Middle frontal gyrus (tissue), 1 donor: ENCODE data around the gene ACSBG1.
"Not testable (repeated sequence)": the region's sequence is repeated elsewhere in the genome, so short reads cannot be mapped to it uniquely, and the experiment has no call there.

Experiments
- DNase-seq: peaks from one replicate; pipeline ENCODE4 v3.0.0-alpha.2; 2015; ENCODE audit warnings: low spot score; ENCODE audit errors: extremely low spot score

The ACSBG1 gene

DNA sequence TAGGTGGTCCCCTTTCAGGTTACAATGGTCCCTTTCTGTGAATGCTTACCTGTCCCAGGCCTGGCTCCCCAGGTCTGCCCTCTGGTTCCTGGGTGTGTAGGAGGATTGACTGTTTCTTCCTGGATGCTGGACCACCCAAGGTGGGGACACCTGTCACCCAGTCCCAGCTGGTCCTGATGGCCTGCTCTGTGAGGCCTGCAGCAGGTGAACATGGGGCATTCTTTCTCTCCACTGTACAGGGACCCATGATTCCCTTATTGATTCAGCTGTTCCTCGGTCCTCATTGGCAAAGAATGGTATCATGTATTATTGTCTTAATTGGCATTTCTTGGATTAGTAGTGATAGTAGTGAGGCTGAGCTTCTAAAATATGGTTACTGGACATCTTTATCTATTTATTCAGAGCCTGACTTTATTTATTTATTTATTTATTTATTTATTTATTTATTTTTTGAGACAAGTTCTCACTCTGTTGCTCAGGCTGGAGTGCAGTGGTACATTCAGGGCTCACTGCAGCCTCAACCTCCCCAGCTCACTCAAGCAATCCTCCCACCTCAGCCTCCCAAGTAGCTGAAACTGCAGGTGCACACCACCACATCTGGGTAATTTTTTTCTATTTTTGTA, 21.2 kb upstream of the ACSBG1 start:
- DNase-seq: no peak

DNA sequence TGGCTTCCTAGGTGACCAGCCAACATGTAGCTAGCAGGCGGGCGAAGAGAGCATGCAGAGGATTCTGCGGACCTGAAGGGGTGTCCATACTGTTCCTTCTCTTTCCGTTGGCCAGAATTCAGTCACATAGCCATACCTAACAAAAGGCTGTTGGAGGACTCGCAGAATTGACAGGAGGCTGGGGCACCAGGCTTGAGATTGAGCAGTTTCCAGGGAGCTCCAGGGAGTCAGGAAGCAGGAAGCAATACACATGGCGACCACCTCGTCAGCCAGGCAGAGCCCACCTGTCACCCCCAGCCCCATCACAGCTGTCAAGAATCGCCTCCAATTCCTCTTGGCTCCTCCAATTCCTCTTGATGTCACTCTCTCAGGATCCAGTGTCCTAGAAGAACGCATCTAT, 16.8 kb upstream of the ACSBG1 start:
- no peak for DNase-seq

DNA sequence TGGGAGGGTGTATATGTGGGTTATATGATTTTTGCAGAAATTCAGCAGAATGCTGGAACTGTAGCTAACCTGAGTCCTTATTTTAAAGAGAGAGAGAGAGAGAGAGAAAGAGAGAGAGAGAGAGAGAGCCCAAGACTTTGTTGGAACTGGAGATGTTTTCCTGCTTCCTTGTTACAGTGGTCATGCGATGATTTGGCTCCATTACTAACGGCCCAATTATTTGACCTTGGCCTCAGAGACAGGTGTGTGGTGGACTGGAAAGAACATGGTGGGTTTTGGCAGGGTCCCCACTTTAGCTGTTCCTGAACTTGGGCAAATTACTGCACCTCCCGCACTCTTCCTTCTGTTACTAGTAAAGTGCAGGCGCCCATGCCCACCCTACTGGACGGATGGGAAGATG, 14.8 kb upstream of the ACSBG1 start:
- no peak for DNase-seq

DNA sequence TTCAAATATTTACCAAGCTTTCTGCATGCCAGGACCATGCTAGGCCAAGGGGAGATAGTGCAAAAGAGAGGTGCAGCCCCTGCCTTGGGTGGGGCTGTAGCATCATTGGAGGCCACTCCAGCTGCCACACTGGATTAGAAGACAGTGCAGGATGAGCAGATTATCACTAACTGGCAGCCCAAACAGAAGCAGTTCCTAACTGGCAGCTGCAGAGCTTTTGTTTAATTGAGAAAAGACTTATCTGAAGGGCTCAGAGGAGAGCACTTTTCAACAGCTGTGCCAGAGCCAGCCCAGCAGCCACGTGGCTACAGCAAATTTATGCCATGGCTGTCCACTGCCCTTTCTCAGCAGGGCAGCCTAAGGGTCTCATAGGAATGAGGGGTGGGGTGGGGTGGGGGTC, 13.5 kb upstream of the ACSBG1 start:
- DNase-seq: no peak

DNA sequence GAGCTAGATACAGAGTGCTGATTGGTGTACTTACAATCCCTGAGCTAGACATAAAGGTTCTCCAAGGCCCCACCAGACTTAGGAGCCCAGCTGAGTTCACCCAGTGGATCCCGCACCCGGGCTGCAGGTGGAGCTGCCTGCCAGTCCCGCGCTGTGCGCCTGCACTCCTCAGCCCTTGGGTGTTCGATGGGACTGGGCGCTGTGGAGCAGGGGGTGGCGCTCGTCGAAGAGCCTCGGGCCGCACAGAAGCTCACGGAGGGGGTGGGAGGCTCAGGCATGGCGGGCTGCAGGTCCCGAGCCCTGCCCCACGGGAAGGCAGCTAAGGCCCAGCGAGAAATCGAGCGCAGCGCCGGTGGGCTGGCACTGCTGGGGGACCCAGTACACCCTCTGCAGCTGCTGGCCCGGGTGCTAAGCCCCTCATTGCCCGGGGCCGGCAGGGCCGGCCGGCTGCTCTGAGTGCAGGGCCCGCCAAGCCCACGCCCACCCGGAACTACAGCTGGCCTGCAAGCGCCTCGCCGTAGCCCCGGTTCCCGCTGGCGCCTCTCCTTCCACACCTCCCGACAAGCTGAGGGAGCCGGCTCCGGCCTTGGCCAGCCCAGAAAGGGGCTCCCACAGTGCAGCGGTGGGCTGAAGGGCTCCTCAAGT, 11.7 kb upstream of the ACSBG1 start:
- not testable (repeated sequence) for DNase-seq

DNA sequence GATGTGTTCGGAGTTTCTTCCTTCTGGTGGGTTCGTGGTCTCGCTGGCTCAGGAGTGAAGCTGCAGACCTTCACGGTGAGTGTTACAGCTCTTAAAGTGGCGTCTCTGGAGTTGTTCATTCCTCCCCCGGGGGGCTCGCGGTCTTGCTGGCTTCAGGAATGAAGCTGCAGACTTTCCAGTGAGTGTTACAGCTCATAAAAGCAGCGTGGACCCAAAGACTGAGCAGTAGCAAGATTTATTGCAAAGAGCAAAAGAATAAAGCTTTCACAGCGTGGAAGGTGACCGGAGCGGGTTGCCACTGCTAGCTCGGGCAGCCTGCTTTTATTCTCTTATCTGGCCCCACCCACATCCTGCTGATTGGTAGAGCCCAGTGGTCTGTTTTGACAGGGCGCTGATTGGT, 11.0 kb upstream of the ACSBG1 start:
- DNase-seq: not testable (repeated sequence)

DNA sequence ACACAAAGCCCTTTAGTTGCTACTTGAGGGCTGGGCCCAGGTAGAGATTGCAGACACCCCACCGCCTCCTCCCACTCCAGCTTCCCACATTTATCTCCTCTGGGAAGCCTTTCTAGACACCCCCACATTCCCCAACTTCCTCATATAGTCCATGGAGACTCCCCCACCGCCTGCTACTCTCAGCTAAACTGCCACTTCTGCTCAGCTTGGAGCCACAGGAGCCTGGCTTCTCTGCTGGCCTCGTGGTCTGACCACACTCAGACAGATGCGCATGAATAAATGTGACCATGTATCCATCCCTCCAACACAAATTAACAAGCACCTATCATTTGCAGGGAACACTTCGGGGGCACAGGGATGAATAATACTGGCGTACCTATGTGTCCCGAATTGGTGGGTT, 10.5 kb upstream of the ACSBG1 start:
- DNase-seq: no peak

DNA sequence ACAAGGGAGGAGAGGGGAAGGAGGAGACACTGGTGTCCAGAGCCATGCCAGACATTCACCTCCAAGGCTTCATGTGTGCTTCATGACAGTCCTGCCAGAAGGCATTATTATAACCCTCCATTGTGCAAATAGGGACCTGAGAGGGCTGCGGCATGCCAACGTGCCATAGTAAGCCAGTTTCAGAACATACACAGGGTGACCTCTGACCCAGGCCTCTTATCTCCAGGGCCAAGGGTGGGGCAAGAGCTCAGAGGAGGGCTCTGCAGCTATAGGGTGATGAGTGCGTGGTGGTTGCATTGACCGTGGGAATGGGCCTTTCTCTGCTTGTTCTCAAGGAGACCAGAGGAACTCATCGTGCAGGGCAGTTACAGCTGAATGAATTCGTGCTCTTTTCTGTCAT, 9.7 kb upstream of the ACSBG1 start:
- DNase-seq: no peak

DNA sequence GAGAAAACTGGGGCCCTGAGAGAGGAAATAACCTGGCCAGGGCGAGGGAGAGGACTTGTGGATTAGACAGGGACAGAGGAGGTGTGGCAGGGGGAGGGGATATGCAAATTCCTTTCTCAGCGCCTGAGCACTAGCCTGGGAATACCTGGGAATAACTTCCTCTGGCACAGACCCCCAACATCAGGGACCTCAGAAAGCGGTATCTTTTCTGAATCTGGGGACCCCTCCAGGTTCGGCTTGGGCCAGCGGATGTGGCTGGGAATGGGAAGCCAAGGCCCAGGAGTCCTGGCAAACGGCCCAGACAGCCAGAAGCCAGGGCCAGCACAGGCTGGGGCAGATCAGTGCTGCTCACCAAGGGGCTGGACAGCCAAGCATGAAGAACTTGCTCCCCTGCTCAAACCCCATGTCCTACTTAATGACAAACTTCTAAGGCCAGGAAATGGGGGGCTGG, 9.2 kb upstream of the ACSBG1 start:
- no peak for DNase-seq

DNA sequence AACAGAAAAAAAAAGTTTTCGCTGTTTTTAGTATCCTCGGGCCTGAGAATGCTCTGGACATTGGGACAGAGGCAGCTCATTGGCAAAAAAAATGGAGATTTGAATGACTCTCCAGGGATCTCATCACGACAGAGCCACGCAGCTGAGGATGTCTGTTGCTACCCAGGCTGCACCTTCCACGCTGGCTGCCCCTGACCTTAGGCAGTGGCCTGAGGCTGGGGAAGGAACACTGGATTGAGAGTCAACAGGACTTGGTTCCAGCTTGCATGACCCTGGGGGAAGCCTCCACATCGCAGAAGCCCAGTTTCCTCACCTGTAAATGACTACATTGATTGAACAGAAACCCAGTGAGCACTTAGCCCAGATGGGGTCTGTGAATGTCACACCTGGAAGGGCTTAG, 8.7 kb upstream of the ACSBG1 start:
- no peak for DNase-seq

DNA sequence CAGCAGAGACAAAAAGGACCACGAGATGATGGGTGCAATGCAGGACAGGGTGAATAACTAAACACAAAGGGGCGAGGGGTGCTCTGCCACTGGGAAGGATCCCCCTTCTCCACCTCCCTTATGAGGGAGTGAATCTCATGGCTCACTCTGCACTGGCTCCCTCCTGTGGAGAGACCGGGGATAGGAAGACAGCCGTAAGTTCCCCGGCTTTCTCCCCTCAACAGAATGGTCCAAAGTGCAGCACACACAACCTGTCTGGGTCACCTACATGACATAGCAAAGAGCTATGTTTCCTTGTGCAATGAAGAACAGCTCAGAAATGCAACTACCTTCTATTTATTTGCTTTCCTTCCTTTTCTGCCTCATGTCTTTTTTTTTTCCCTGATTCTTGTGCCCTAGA, 7.8 kb upstream of the ACSBG1 start:
- no peak for DNase-seq

DNA sequence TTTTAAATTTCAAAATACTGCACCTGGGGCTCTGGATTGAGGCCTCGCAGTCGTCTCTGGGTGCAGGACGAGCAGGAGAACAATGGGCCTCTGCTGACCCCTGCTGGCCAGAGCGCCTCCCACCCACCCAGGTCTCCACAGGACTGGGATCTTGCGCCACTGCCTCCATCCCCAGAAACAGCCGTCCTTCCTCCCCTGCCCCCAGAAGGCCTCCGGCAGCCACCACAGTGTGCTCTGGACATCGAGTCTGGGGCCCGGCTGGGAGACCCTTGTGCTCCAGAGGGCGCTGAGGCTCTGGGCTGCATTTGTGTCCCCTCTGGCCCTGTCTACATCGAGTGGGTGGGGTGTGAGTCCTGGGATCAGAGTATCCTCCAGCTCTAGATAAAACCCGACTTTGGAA, 6.7 kb upstream of the ACSBG1 start:
- DNase-seq: peak; percentile 65

DNA sequence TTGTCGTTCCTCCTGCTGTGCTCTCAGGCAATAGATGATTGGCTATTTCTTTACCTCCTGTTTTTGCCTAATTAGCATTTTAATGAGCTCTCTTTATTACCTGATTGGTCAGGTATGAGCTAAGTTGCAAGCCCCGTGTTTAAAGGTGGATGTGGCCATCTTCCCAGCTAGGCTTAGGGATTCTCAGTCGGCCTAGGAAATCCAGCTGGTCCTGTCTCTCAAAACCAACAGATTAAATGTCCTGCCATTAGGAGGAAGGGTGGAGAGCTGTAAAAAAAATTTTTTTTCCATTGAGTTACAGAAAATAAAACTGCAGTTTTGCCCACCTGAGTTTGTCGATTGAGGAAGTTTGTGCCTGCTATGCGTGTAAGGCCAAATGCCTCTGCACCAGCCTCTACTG, 5.4 kb upstream of the ACSBG1 start:
- no peak for DNase-seq

DNA sequence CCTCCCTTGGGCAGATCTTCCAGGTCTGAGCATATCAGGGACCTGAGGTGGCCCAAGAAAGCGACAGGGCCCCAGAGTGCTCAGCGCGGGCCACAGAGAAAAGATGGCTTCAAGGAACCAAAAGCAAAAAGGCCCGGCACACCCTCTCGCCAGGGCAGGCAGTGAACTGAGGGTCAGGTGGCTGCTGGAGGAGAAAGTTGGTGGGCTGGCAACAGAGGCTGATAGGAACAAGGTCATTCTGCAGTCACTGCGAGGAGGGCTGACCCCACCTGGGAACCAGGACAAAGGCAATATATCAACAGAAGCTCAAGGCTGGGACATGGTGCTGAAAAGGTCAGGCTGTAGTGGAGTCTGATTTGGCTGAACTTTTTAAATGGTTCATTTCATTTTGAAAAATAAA, 2.8 kb upstream of the ACSBG1 start:
- no peak for DNase-seq

DNA sequence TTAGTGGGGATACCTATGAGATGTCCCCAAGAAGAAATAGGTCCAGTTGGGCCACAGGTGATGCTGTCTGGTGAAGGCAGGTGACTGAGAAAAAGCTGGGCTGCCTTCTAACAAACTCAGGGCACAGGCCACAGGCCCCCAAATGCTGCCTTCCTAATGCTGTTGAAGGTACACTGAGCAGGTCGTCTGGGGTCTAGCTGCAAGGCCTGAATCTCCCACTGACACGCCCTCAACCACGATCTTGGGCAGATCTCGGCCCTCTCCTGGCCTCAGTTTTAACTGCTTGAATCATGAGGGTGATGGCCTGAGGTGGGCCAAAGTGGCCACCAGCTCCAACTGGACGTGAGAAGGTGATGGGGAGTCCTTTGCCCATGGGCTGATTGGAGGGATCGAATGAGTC, 2.1 kb upstream of the ACSBG1 start:
- no peak for DNase-seq

DNA sequence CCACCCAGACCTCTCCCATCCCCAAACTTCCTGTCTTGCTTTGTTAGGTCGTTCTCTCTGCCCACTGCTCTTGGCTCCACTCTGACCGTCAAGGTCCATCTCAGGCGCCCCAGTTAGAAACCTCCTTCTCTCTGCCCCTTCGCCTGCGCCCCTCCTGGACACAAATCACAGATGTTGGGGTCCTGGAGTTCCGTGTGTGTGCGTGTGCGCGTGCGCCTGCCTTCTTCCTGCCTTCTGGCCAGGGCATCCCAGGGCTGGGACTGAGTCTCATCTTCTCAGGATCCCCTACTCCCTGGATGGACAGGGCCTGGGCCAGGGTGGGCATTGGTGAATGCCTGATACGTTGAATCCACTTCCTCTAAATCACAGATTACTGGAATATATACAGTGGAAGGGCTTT, 869 bp downstream of the ACSBG1 start:
- DNase-seq: no peak

DNA sequence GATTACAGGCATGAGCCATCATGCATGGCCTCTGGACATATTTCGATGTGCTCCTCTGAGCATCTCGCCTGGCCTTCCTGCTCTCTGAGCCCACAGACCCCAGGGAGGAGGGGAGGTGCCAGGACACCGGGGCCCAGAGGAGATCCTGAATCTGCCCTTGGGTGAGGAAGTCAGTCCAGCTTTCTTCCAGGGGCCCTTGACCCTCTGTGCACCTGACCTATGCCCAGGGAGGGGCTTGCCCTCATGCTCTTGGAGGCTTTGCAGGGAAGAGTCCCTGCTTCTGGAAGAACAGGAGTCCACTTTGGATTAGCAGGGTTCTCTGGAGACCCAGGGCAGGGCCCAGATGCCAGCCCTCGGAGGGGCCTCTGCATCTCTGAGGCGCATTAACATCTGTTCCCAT, 1.4 kb downstream of the ACSBG1 start:
- DNase-seq: no peak

DNA sequence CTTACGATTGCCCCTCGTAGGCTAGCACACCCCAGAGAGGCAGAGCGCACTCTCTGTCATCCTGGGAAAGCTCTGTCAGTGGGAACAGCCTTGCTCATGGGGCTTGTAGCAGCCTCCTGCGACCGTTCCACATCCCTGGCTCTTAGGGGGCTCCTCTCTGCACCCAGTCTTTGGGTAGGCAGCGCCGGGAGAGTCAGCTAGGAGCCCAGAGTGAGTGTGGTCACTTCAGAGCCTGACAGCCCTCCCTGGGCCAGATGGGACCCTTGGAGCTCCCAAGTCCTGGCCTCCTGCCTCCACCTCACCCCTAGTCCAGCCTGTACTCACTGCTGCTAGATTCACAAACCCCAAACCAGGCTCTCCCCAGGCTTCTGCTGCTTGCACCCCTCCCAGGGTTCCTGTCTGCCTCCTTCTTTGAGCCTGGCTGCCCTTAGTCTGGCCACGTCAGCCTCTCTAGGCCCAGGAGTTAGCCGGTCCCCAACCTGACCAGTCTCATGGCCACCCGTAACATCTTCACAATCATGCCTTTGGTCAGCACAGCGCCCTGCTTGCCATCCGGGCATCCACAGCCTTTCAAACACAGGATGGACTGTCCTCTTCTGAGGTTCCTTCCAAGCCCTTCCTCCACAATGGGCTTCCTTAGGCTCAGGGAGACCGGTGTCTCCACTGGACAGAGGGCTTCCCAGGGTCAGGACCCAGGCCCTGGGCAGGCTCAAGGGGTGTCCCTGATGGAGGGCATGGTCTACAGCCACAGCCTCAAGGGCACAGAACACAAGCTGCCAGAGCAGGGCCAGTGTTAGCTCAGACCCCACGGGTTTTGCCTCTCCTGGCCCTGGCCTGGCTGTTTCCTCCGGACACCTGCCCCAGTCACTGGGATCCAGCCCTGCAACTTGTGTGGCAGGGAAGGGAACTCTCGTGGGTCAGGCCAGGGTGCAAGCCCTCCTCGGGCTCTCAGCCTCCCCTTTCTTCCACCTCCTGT, 4.6 kb downstream of the ACSBG1 start:
- DNase-seq: no peak

DNA sequence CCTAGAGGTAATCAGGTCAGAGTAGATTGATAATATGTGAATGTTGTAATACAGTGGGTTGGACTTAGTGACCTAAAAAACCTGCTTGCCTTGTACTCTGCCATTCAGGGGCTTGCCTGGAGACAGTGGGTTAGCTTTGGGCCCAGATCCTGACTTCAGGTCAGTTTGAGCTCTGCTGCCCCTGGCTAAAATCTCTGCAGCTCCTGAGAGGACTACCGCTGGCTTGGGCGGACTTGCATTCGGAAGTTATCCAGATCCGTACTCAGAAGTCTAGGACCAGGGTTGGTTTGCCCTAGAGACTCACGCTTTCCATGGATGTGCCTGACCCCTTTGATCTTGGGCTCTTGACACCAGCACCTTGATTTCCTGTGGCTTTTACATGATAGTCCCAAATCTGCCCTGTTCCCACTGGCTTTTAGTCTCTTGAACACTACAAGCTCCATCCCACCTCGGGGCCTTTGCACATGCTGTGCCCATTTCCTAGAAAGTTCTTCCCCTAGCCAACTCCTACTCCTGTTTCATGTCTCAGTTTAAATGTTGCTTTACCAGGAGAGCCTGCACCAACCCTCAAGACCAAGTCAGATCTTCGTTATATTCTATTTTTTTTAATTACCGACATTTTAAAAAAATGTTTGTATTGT, 5.9 kb downstream of the ACSBG1 start:
- no peak for DNase-seq

DNA sequence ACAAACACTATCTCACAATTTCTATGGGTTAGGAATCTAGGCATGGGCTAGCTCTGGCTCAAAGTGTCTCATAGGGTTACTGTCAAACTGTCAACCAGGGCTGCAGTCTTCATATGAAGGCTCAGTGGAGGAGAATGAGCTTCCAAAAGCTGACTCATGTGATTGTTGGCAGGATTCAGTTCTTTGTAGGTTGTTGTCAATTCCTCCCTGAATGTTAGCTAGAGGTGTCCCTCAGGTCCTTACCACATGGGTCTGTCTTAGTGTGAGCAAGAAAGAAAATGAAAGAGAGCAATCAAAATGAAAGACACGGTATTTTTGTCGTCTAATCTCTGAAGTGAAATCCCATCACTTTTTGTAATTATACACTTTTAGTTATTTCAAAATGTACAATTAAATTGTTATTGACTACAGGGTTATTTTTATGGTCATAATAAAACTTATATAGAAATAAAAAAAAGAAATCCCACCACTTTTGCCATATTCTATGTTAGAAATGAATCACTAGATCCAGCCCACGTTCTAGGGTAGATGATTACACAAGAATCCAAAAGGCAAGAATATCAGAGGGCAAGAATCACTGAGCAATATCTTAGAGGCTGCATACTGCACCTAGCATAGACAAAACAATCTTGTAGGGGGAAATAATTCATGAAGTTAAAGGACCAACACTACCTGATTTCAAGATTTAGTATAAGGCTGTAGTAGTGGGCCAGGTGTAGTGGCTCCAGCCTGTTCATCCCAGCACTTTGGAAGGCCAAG, 8.4 kb downstream of the ACSBG1 start:
- DNase-seq: no peak

DNA sequence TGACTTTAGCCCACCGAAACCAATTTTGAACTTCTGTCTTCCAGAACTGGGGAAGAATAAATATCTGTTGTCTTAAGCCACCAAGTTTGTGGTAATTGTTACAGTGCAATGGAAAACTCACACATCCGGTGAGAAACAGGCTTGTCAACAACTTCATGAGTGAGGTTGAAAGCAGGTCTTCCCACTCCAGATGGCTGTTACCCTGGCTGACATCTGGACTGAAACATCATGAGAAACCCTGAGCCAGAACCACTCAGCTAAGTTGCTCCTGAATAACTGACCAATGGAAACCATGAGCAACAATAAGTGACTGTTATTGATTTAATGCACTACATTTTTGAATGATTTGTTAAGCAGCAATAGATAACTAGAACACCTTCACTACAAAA, 10.3 kb downstream of the ACSBG1 start:
- DNase-seq: no peak
